ENCODE measurements around the gene SMYD3. TPM values are rescaled to one million over a fixed set of nuclear protein-coding genes. Genes with fewer than 3 reads are reported as not detected.

The SMYD3 gene
- total and polyA plus RNA-seq, 10 donors, result 12.5 to 33.1 (median 21.0) TPM

- DNase-seq, result no peak
- 93 to 95% (median 94%) methylated on average over 6 of the region's 6 CpGs for whole genome bisulfite sequencing, 5 donors
- no peaks in the 10 kb centered on the region for H3K36me3 ChIP-seq
- H3K4me1 ChIP-seq, result no peaks in the 10 kb centered on the region
- TF ChIP-seq POLR2AphosphoS5 (IDR thresholded peaks at IDR 0.05) (no peak), POLR2A (IDR thresholded peaks at IDR 0.05) (no peak), CTCF (IDR thresholded peaks at IDR 0.05 in 8 of 11, conservative IDR thresholded peaks at IDR 0.05 in 3 of 11) (no peak)
- no peak overlapping the region for H3K4me3 ChIP-seq
- H3K27me3 ChIP-seq (replicated peaks in 1 of 7), result no peaks in the 10 kb centered on the region
- no peaks in the 10 kb centered on the region for H3K9me3 ChIP-seq
- no peak overlapping the region for H3K27ac ChIP-seq
- intact Hi-C loops (cut with DNase I; ENCODE audit: low total_unique reads), result no loop called here
Measured at GRCh38 chr1:246301553-246302250, 205.4 kb downstream of the SMYD3 start.

- no peaks in the 10 kb centered on the region for H3K9me3 ChIP-seq
- 70 to 92% (median 88%) methylated on average over 6 of the region's 6 CpGs for WGBS, 5 donors
- no peak for DNase-seq
- intact Hi-C loops (cut with DNase I; ENCODE audit: low total_unique reads), result no loop called here
- no peak overlapping the region for H3K27ac ChIP-seq
- no peak for TF ChIP-seq POLR2AphosphoS5 (IDR thresholded peaks at IDR 0.05)
- TF ChIP-seq CTCF (IDR thresholded peaks at IDR 0.05 in 8 of 11, conservative IDR thresholded peaks at IDR 0.05 in 3 of 11), result no peak
- TF ChIP-seq POLR2A (IDR thresholded peaks at IDR 0.05), result no peak
- H3K36me3 ChIP-seq, result no peaks in the 10 kb centered on the region
- H3K27me3 ChIP-seq (replicated peaks in 1 of 7), result no peaks in the 10 kb centered on the region
- H3K4me3 ChIP-seq, result no peak overlapping the region
- H3K4me1 ChIP-seq, result peaks cover 0 to 4% (median 0%) of the 10 kb centered on the region in 6 donors
Measured at GRCh38 chr1:246300626-246301549, 206.2 kb downstream of the SMYD3 start.

GRCh38 chr1:246297279-246298265, 209.5 kb downstream of the SMYD3 start:
- Histone ChIP-seq H3K4me1 (peaks cover 0 to 7% (median 0%) of the 10 kb centered on the region in 6 donors), H3K36me3 (no peaks in the 10 kb centered on the region), H3K27ac (no peak overlapping the region), H3K4me3 (no peak overlapping the region), H3K9me3 (no peaks in the 10 kb centered on the region), H3K27me3 (replicated peaks in 1 of 7) (no peaks in the 10 kb centered on the region)
- TF ChIP-seq POLR2AphosphoS5 (IDR thresholded peaks at IDR 0.05), result no peak
- intact Hi-C loops (cut with DNase I; ENCODE audit: low total_unique reads), result no loop called here
- WGBS, 5 donors, result 82 to 94% (median 89%) methylated on average over 5 of the region's 5 CpGs
- no peak for DNase-seq

- 32 to 37% (median 34%) methylated on average over 5 of the region's 5 CpGs for WGBS, 5 donors
- Histone ChIP-seq H3K36me3 (no peaks in the 10 kb centered on the region), H3K27ac (no peak overlapping the region), H3K9me3 (no peaks in the 10 kb centered on the region), H3K4me1 (peaks cover 0 to 7% (median 0%) of the 10 kb centered on the region in 6 donors), H3K27me3 (replicated peaks in 1 of 7) (no peaks in the 10 kb centered on the region), H3K4me3 (no peak overlapping the region)
- no peak for TF ChIP-seq CTCF (IDR thresholded peaks at IDR 0.05 in 8 of 11, conservative IDR thresholded peaks at IDR 0.05 in 3 of 11)
- no peak for TF ChIP-seq POLR2A (IDR thresholded peaks at IDR 0.05)
- TF ChIP-seq POLR2AphosphoS5 (IDR thresholded peaks at IDR 0.05), result no peak
- intact Hi-C loops (cut with DNase I; ENCODE audit: low total_unique reads), result no loop called here
- no peak for DNase-seq
Measured at GRCh38 chr1:246295968-246296367, 211.1 kb downstream of the SMYD3 start.

Measured in spleen (tissue), 11 donors.